ENCODE measurements around the gene LPP.

The LPP gene

DNA sequence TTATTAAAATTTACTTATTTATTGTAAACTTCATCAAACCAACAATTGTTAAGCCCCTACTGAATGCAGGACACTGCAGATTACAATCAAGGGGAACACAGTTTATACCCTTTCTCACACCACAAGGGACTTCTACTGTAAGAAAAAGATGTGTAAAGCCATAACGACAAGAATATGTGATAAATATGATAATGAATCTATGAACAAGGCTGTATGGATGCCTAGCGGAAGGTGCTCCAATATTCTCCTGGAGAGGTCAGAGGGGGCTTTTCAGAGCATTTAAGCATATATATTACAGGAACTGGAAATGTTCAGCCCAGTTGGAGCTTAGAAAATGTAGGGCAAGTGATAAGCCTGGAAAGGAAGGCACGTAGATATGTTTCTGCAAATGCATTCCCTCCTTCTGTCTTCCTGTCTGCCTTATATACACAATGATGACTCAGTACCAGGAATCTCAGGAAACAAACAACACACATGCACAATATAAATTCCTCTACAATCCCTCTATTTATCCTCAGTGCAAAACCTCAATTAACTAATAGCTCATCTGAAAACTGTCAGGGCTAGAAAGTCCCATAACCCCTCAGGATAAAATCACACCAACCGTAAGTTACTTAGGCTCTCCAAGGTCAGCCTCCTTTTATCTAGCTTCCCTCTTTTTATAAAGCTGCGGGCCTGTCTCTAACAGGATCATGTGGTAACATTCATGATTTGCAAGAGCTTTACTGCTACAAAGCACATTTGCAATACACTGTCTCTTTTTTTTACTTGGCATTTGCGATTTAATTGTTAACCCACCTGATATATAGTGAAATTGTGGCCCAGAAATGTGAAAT is 393.1 kb downstream of the LPP start:
- no peaks in the 10 kb centered on the region for H3K79me2 ChIP-seq (ENCODE audit: low read length)
- no peaks in the 10 kb centered on the region for H3K4me1 ChIP-seq (ENCODE audit: low read length)
- H3K36me3 ChIP-seq (replicated peaks; ENCODE audit: insufficient read depth, low read length) = no peaks in the 10 kb centered on the region
- no peak overlapping the region for H3K9ac ChIP-seq (ENCODE audit: low read length)
- no peak overlapping the region for H3K4me2 ChIP-seq (ENCODE audit: low read depth, low read length)
- no peak for DNase-seq
- H3K9me2 ChIP-seq (replicated peaks; ENCODE audit: insufficient read depth, low read length) = no peaks in the 10 kb centered on the region
- H3K27ac ChIP-seq (ENCODE audit: low read length) = no peak overlapping the region
- no peaks in the 10 kb centered on the region for H3K27me3 ChIP-seq (replicated peaks; ENCODE audit: insufficient read depth, low read length)
- no peaks in the 10 kb centered on the region for H3K9me3 ChIP-seq (replicated peaks; ENCODE audit: insufficient read depth, low read length)
- no peak overlapping the region for H2AFZ ChIP-seq (ENCODE audit: low read length)
- no peaks in the 10 kb centered on the region for H3F3A ChIP-seq (ENCODE audit: insufficient read depth, low read length)
- H4K20me1 ChIP-seq (ENCODE audit: insufficient read depth, low read length) = no peaks in the 10 kb centered on the region
- H3K4me3 ChIP-seq (ENCODE audit: low read length) = no peak overlapping the region
- no peak for TF ChIP-seq EZH2 (optimal IDR thresholded peaks at IDR 0.05; ENCODE audit: low read depth, low read length)
- TF ChIP-seq, protein P1, sequence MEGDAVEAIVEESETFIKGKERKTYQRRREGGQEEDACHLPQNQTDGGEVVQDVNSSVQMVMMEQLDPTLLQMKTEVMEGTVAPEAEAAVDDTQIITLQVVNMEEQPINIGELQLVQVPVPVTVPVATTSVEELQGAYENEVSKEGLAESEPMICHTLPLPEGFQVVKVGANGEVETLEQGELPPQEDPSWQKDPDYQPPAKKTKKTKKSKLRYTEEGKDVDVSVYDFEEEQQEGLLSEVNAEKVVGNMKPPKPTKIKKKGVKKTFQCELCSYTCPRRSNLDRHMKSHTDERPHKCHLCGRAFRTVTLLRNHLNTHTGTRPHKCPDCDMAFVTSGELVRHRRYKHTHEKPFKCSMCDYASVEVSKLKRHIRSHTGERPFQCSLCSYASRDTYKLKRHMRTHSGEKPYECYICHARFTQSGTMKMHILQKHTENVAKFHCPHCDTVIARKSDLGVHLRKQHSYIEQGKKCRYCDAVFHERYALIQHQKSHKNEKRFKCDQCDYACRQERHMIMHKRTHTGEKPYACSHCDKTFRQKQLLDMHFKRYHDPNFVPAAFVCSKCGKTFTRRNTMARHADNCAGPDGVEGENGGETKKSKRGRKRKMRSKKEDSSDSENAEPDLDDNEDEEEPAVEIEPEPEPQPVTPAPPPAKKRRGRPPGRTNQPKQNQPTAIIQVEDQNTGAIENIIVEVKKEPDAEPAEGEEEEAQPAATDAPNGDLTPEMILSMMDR (IDR thresholded peaks at IDR 0.05; ENCODE audit: low read length) = no peak
- TF ChIP-seq EZH2phosphoT487 (IDR thresholded peaks at IDR 0.05; ENCODE audit: low read length) = no peak

DNA sequence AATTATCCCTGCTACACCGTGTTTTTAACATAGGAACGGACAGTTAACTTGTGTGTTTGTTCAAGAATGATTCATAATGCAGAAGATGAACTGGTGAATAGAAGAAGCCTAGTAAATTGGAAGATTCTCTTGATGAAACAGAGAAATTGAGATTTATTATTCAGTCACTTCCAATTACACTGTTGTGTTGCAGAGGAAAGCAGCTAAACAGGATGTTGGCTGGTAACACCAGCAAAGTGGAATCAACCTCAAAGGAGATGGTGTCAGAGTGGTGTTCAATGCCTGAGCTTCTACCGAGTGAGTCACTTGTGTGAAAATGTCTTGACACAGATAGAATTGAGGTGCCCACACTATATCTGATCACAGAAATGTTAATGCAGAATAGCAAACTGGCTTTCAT is 399.6 kb downstream of the LPP start:
- H3K79me2 ChIP-seq (ENCODE audit: low read length) = no peaks in the 10 kb centered on the region
- H3K9ac ChIP-seq (ENCODE audit: low read length) = no peak overlapping the region
- H2AFZ ChIP-seq (ENCODE audit: low read length) = no peak overlapping the region
- no peak overlapping the region for H3K4me3 ChIP-seq (ENCODE audit: low read length)
- H3K27me3 ChIP-seq (replicated peaks; ENCODE audit: insufficient read depth, low read length) = no peaks in the 10 kb centered on the region
- no peak overlapping the region for H3K27ac ChIP-seq (ENCODE audit: low read length)
- no peaks in the 10 kb centered on the region for H3K36me3 ChIP-seq (replicated peaks; ENCODE audit: insufficient read depth, low read length)
- TF ChIP-seq EZH2phosphoT487 (IDR thresholded peaks at IDR 0.05; ENCODE audit: low read length) = no peak
- TF ChIP-seq, protein P1 (IDR thresholded peaks at IDR 0.05; ENCODE audit: low read length) = no peak
- TF ChIP-seq EZH2 (optimal IDR thresholded peaks at IDR 0.05; ENCODE audit: low read depth, low read length) = no peak
- no peaks in the 10 kb centered on the region for H3F3A ChIP-seq (ENCODE audit: insufficient read depth, low read length)
- no peaks in the 10 kb centered on the region for H3K4me1 ChIP-seq (ENCODE audit: low read length)
- H4K20me1 ChIP-seq (ENCODE audit: insufficient read depth, low read length) = no peaks in the 10 kb centered on the region
- DNase-seq = no peak
- H3K4me2 ChIP-seq (ENCODE audit: low read depth, low read length) = no peak overlapping the region
- no peaks in the 10 kb centered on the region for H3K9me2 ChIP-seq (replicated peaks; ENCODE audit: insufficient read depth, low read length)
- no peaks in the 10 kb centered on the region for H3K9me3 ChIP-seq (replicated peaks; ENCODE audit: insufficient read depth, low read length)

DNA sequence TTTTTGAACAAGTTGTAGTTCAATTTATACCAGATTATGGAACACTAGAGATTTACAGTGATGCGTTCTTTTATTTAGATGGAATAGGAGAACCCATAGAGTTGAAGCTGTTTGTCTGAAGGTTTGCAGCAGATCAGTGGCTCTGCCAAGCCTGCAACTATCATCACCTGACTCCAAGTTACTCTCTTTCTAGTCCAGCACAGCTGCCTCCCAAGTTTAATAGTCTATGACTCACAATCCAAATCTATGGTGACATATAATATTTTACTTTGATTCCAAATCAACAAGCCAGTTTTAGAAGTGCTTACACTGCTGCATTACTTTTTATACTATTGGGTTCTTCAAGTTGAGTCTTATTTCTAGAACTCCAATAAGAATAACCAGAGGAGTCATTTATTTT is 400.4 kb downstream of the LPP start:
- TF ChIP-seq EZH2phosphoT487 (IDR thresholded peaks at IDR 0.05; ENCODE audit: low read length) = no peak
- TF ChIP-seq, protein P1 (IDR thresholded peaks at IDR 0.05; ENCODE audit: low read length) = no peak
- TF ChIP-seq EZH2 (optimal IDR thresholded peaks at IDR 0.05; ENCODE audit: low read depth, low read length) = no peak

More for the DNA sequence above, 400.4 kb downstream of the LPP start:
- H3K27ac ChIP-seq (ENCODE audit: low read length) = no peak overlapping the region
- H3K9ac ChIP-seq (ENCODE audit: low read length) = no peak overlapping the region
- no peaks in the 10 kb centered on the region for H3K79me2 ChIP-seq (ENCODE audit: low read length)
- DNase-seq = no peak
- no peaks in the 10 kb centered on the region for H3K9me2 ChIP-seq (replicated peaks; ENCODE audit: insufficient read depth, low read length)
- no peak overlapping the region for H3K4me3 ChIP-seq (ENCODE audit: low read length)
- no peaks in the 10 kb centered on the region for H3K36me3 ChIP-seq (replicated peaks; ENCODE audit: insufficient read depth, low read length)
- H3K4me2 ChIP-seq (ENCODE audit: low read depth, low read length) = no peak overlapping the region
- H2AFZ ChIP-seq (ENCODE audit: low read length) = no peak overlapping the region
- H3K4me1 ChIP-seq (ENCODE audit: low read length) = no peaks in the 10 kb centered on the region
- no peaks in the 10 kb centered on the region for H3F3A ChIP-seq (ENCODE audit: insufficient read depth, low read length)
- H4K20me1 ChIP-seq (ENCODE audit: insufficient read depth, low read length) = no peaks in the 10 kb centered on the region
- no peaks in the 10 kb centered on the region for H3K27me3 ChIP-seq (replicated peaks; ENCODE audit: insufficient read depth, low read length)
- no peaks in the 10 kb centered on the region for H3K9me3 ChIP-seq (replicated peaks; ENCODE audit: insufficient read depth, low read length)

Data from MM.1S (cell line).